Measurements from ENCODE around the gene HNMT. TPM values are rescaled to one million over a fixed set of nuclear protein-coding genes. Genes with fewer than 3 reads are reported as not detected.

HNMT gene
- total RNA-seq, 5 donors from 2014 or later (not counting 1 experiment from before 2014, with no cell fraction given) = 0.15 to 0.39 (median 0.22) TPM; not detected in 2

DNA sequence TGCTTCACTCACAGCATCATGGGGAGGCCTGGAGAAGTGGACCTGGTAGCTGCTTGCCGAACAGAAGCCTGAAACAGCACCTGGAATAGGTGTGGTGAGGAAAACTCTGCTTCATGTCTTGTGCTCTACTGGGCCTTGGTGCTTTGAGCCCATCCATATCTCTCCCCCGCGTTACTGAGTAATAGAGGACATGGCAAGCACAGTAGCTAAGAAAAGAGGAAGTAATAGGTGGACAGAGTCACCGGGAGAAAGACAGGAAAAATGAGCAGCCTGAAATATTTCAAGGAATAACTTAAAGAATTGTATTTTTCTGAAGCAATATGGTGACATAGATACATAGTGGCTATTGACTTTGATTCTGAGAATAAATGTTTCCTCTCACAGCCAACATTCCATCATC lies 14.0 kb upstream of the HNMT start:
- ChIA-PET POLR2A (no interaction called here), CTCF (no interaction called here)
- peaks cover 0 to 7% (median 6%) of the 10 kb centered on the region in 3 donors for H3K4me1 Mint-ChIP-seq
- H3K27ac Mint-ChIP-seq = no peak overlapping the region
- no peaks in the 10 kb centered on the region for H3K36me3 ChIP-seq (ENCODE audit: control insufficient read depth in 2 of 2, extremely low read depth in 1 of 2, insufficient read depth in 1 of 2, low read length in 1 of 2)
- H3K4me1 ChIP-seq (ENCODE audit: control insufficient read depth in 1 of 2, extremely low read depth in 1 of 2, insufficient read depth in 2 of 2, low read length in 2 of 2) = no peaks in the 10 kb centered on the region
- DNase-seq = no peak
- no peak overlapping the region for H3K4me3 Mint-ChIP-seq
- H3K27me3 Mint-ChIP-seq = no peaks in the 10 kb centered on the region
- H3K4me3 ChIP-seq (ENCODE audit: control insufficient read depth in 1 of 2, extremely low read depth in 1 of 2, low read length in 1 of 2) = no peak overlapping the region
- WGBS (ENCODE audit: insufficient coverage) = 100% methylated on average over 1 of the region's 4 CpGs
- H3K27me3 ChIP-seq (replicated peaks in 1 of 2; ENCODE audit: control insufficient read depth in 2 of 2, extremely low read depth in 1 of 2, insufficient read depth in 2 of 2, low read length in 1 of 2) = no peaks in the 10 kb centered on the region
- H3K36me3 Mint-ChIP-seq = no peaks in the 10 kb centered on the region
- no peaks in the 10 kb centered on the region for H3K9me3 Mint-ChIP-seq
- no peaks in the 10 kb centered on the region for H3K9me3 ChIP-seq
- ATAC-seq (replicated peaks in 1 of 4) = no peak
- H3K27ac ChIP-seq (ENCODE audit: low read length) = no peak overlapping the region

GRCh38 chr2:137951586-137951985 lies 12.7 kb upstream of the HNMT start:
- H3K36me3 ChIP-seq (ENCODE audit: control insufficient read depth in 2 of 2, extremely low read depth in 1 of 2, insufficient read depth in 1 of 2, low read length in 1 of 2) = no peaks in the 10 kb centered on the region
- ATAC-seq (replicated peaks in 1 of 4) (no peak), DNase-seq (no peak)
- H3K4me3 ChIP-seq (ENCODE audit: control insufficient read depth in 1 of 2, extremely low read depth in 1 of 2, low read length in 1 of 2) = no peak overlapping the region
- H3K27me3 Mint-ChIP-seq = no peaks in the 10 kb centered on the region
- H3K9me3 Mint-ChIP-seq = no peaks in the 10 kb centered on the region
- H3K36me3 Mint-ChIP-seq = no peaks in the 10 kb centered on the region
- H3K27ac Mint-ChIP-seq = no peak overlapping the region
- ChIA-PET POLR2A (no interaction called here), CTCF (interaction anchor here in 1 of 2 donors (0.6 kb wide), 1 partner anchor 12 kb away, joined by 4 read pairs; no protein-coding TSS in a partner anchor)
- peak overlapping the region in 1 of 3 donors; percentile 45 for H3K4me3 Mint-ChIP-seq
- no peaks in the 10 kb centered on the region for H3K4me1 ChIP-seq (ENCODE audit: control insufficient read depth in 1 of 2, extremely low read depth in 1 of 2, insufficient read depth in 2 of 2, low read length in 2 of 2)
- no CpG with 5 or more reads among the region's 3 CpGs for WGBS (ENCODE audit: insufficient coverage)
- H3K4me1 Mint-ChIP-seq = peaks cover 0 to 7% (median 6%) of the 10 kb centered on the region in 3 donors
- H3K9me3 ChIP-seq = no peaks in the 10 kb centered on the region
- no peak overlapping the region for H3K27ac ChIP-seq (ENCODE audit: low read length)
- H3K27me3 ChIP-seq (replicated peaks in 1 of 2; ENCODE audit: control insufficient read depth in 2 of 2, extremely low read depth in 1 of 2, insufficient read depth in 2 of 2, low read length in 1 of 2) = no peaks in the 10 kb centered on the region

- Mint-ChIP-seq H3K4me3 (peak overlapping the region; percentile 45 to 73 (median 65)), H3K9me3 (no peaks in the 10 kb centered on the region), H3K4me1 (peaks cover 0 to 7% (median 6%) of the 10 kb centered on the region in 3 donors), H3K27ac (peak overlapping the region in 1 of 2 donors; percentile 29), H3K27me3 (no peaks in the 10 kb centered on the region), H3K36me3 (no peaks in the 10 kb centered on the region)
- Histone ChIP-seq H3K36me3 (ENCODE audit: control insufficient read depth in 2 of 2, extremely low read depth in 1 of 2, insufficient read depth in 1 of 2, low read length in 1 of 2) (no peaks in the 10 kb centered on the region), H3K9me3 (no peaks in the 10 kb centered on the region), H3K4me3 (ENCODE audit: control insufficient read depth in 1 of 2, extremely low read depth in 1 of 2, low read length in 1 of 2) (peak overlapping the region in 1 of 2 donors; percentile 11), H3K27ac (ENCODE audit: low read length) (no peak overlapping the region), H3K27me3 (replicated peaks in 1 of 2; ENCODE audit: control insufficient read depth in 2 of 2, extremely low read depth in 1 of 2, insufficient read depth in 2 of 2, low read length in 1 of 2) (no peaks in the 10 kb centered on the region), H3K4me1 (ENCODE audit: control insufficient read depth in 1 of 2, extremely low read depth in 1 of 2, insufficient read depth in 2 of 2, low read length in 2 of 2) (no peaks in the 10 kb centered on the region)
- WGBS (ENCODE audit: insufficient coverage) = 60% methylated on average over 3 of the region's 9 CpGs
- DNase-seq = peak in 1 of 35 experiments; percentile 2
- ChIA-PET CTCF (interaction anchor here in 1 of 2 donors (1.1 kb wide), 1 partner anchor 11 kb away, joined by 3 read pairs; no protein-coding TSS in a partner anchor), POLR2A (no interaction called here)
- peak in 1 of 4 experiments; percentile 19 for ATAC-seq (replicated peaks in 1 of 4)
These were observed 11.6 kb upstream of the HNMT start for GRCh38 chr2:137952586-137953129.

DNA sequence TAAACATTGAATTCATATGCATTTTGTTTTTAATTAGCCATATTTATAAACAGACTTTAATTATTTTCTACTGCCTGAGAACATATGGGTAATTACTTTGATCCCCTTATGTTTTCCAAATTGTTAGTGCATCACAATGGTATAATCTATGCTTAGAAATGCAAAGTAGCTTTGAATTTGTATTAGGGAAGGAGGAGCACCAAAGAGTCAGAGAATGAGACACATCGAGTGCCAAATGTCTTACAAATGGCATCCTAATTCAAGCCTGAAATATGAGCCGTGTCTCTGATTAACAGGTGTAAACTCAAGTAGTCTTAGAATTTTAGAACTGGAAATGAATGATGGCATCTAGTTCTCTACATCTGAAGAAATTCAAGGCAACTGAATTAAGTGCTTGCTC lies 8.7 kb upstream of the HNMT start:
- Histone ChIP-seq H3K4me1 (ENCODE audit: control insufficient read depth in 1 of 2, extremely low read depth in 1 of 2, insufficient read depth in 2 of 2, low read length in 2 of 2) (no peaks in the 10 kb centered on the region), H3K4me3 (ENCODE audit: control insufficient read depth in 1 of 2, extremely low read depth in 1 of 2, low read length in 1 of 2) (no peak overlapping the region), H3K27me3 (replicated peaks in 1 of 2; ENCODE audit: control insufficient read depth in 2 of 2, extremely low read depth in 1 of 2, insufficient read depth in 2 of 2, low read length in 1 of 2) (no peaks in the 10 kb centered on the region), H3K27ac (ENCODE audit: low read length) (no peak overlapping the region), H3K36me3 (ENCODE audit: control insufficient read depth in 2 of 2, extremely low read depth in 1 of 2, insufficient read depth in 1 of 2, low read length in 1 of 2) (no peaks in the 10 kb centered on the region), H3K9me3 (no peaks in the 10 kb centered on the region)
- DNase-seq = no peak
- Mint-ChIP-seq H3K36me3 (no peaks in the 10 kb centered on the region), H3K27me3 (no peaks in the 10 kb centered on the region), H3K4me3 (no peak overlapping the region), H3K27ac (no peak overlapping the region), H3K4me1 (peaks cover 0 to 7% (median 6%) of the 10 kb centered on the region in 3 donors), H3K9me3 (no peaks in the 10 kb centered on the region)
- 76% methylated on average over 2 of the region's 2 CpGs for WGBS (ENCODE audit: insufficient coverage)
- ATAC-seq (replicated peaks in 1 of 4) = no peak
- CTCF ChIA-PET = no interaction called here
- POLR2A ChIA-PET = no interaction called here

- Mint-ChIP-seq H3K27ac (no peak overlapping the region), H3K9me3 (no peaks in the 10 kb centered on the region), H3K36me3 (no peaks in the 10 kb centered on the region), H3K4me3 (no peak overlapping the region), H3K4me1 (peaks cover 0 to 6% (median 5%) of the 10 kb centered on the region in 3 donors), H3K27me3 (no peaks in the 10 kb centered on the region)
- ChIA-PET CTCF (no interaction called here), POLR2A (no interaction called here)
- no CpG with 5 or more reads among the region's 1 CpG for WGBS (ENCODE audit: insufficient coverage)
- no peaks in the 10 kb centered on the region for H3K9me3 ChIP-seq
- no peaks in the 10 kb centered on the region for H3K4me1 ChIP-seq (ENCODE audit: control insufficient read depth in 1 of 2, extremely low read depth in 1 of 2, insufficient read depth in 2 of 2, low read length in 2 of 2)
- ATAC-seq (replicated peaks in 1 of 4) (no peak), DNase-seq (no peak)
- no peaks in the 10 kb centered on the region for H3K36me3 ChIP-seq (ENCODE audit: control insufficient read depth in 2 of 2, extremely low read depth in 1 of 2, insufficient read depth in 1 of 2, low read length in 1 of 2)
- H3K27me3 ChIP-seq (replicated peaks in 1 of 2; ENCODE audit: control insufficient read depth in 2 of 2, extremely low read depth in 1 of 2, insufficient read depth in 2 of 2, low read length in 1 of 2) = no peaks in the 10 kb centered on the region
- no peak overlapping the region for H3K27ac ChIP-seq (ENCODE audit: low read length)
- no peak overlapping the region for H3K4me3 ChIP-seq (ENCODE audit: control insufficient read depth in 1 of 2, extremely low read depth in 1 of 2, low read length in 1 of 2)
These were observed 7.2 kb upstream of the HNMT start for GRCh38 chr2:137957033-137957432.

DNA sequence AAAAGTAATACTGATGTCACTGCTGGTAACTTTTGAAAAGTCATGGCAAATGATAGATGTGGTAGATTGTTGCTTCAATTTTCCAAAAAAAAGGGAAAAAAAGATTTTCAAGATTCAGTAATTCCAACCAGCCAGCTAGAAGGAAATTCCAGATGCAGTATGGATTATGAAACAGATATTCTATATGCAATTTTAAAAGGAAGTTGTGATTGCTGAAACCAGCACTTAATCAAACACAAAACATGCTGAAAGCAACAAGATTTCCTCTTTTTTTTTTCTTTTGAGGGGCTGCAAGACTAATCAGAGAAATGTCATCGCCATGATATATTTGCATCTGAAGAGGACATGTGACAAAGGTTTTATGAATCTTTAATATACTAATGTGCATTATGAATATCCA lies 5.1 kb upstream of the HNMT start:
- H3K4me3 Mint-ChIP-seq = no peak overlapping the region
- no CpG with 5 or more reads among the region's 1 CpG for WGBS (ENCODE audit: insufficient coverage)
- H3K36me3 Mint-ChIP-seq = no peaks in the 10 kb centered on the region
- H3K27me3 Mint-ChIP-seq = no peaks in the 10 kb centered on the region
- CTCF ChIA-PET = interaction anchor here in 1 of 2 donors (0.7 kb wide), 1 partner anchor 17 kb away, joined by 5 read pairs; no protein-coding TSS in a partner anchor
- no peaks in the 10 kb centered on the region for H3K36me3 ChIP-seq (ENCODE audit: control insufficient read depth in 2 of 2, extremely low read depth in 1 of 2, insufficient read depth in 1 of 2, low read length in 1 of 2)
- H3K27ac ChIP-seq (ENCODE audit: low read length) = no peak overlapping the region
- ATAC-seq (replicated peaks in 1 of 4) (no peak), DNase-seq (no peak)
- H3K4me1 ChIP-seq (ENCODE audit: control insufficient read depth in 1 of 2, extremely low read depth in 1 of 2, insufficient read depth in 2 of 2, low read length in 2 of 2) = no peaks in the 10 kb centered on the region
- H3K27ac Mint-ChIP-seq = no peak overlapping the region
- no peaks in the 10 kb centered on the region for H3K27me3 ChIP-seq (replicated peaks in 1 of 2; ENCODE audit: control insufficient read depth in 2 of 2, extremely low read depth in 1 of 2, insufficient read depth in 2 of 2, low read length in 1 of 2)
- no peak overlapping the region for H3K4me3 ChIP-seq (ENCODE audit: control insufficient read depth in 1 of 2, extremely low read depth in 1 of 2, low read length in 1 of 2)
- peaks cover 0 to under 1% (median 0%) of the 10 kb centered on the region in 3 donors for H3K4me1 Mint-ChIP-seq
- H3K9me3 ChIP-seq = no peaks in the 10 kb centered on the region
- POLR2A ChIA-PET = no interaction called here
- H3K9me3 Mint-ChIP-seq = no peaks in the 10 kb centered on the region

Measured in T-cell (primary cell).